ENCODE data around the gene ASTL. TPM values are rescaled to one million over a fixed set of nuclear protein-coding genes. Genes with fewer than 3 reads are reported as not detected.

The ASTL gene
- total and polyA plus RNA-seq, 9 of the 15 experiments (the other 6 are each of a cell fraction or from before 2014, with no cell fraction given): not detected

DNA sequence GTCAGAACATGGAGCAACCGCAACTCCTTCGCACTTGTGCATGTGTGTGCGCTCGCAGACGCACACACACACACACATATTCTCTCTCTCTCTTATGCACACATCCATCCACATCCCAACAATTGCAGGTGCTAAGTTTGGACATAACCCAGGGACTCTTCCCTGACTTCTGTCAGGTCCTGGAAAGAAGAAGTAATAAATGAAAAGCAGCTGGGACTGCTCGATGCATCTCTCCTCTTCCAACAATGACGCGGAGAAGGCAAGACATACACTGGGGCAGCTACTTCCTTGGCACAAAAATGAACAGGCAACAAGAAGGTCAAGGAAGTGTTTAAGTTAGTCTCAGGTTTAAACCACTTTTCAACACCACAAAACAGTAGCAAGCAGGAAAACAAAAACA lies 46.7 kb upstream of the ASTL start:
- ChIA-PET CTCF (ENCODE audit: low intra/inter-chr PET ratio) (no interaction called here), POLR2A (interaction anchor here (0.6 kb wide), 1 partner anchor 1067 kb away, joined by 3 read pairs; no protein-coding TSS in a partner anchor)
- Histone ChIP-seq H2AFZ (ENCODE audit: low read depth, low read length) (no peak overlapping the region), H3K9me3 (replicated peaks; ENCODE audit: control insufficient read depth, insufficient read depth, low read depth, low read length) (no peaks in the 10 kb centered on the region), H3K4me1 (replicated peaks in 1 of 2; ENCODE audit: control insufficient read depth in 2 of 2, insufficient read depth in 2 of 2, low read length in 2 of 2) (peaks cover 0 to 17% of the 10 kb centered on the region in 2 experiments; a peak in 2 of 5 replicates), H4K20me1 (replicated peaks; ENCODE audit: control insufficient read depth, insufficient read depth, low read length) (no peaks in the 10 kb centered on the region; the same call in 1 of the 2 replicates), H3K79me2 (ENCODE audit: control insufficient read depth, insufficient read depth, low read length) (no peaks in the 10 kb centered on the region), H3K4me2 (ENCODE audit: insufficient read depth, low read length) (no peak overlapping the region), H3K27ac (ENCODE audit: extremely low read depth, low read depth, low read length) (no peak overlapping the region), H3K4me3 (no peak overlapping the region), H3K9ac (ENCODE audit: insufficient read depth in 1 of 2, low read depth in 2 of 2, low read length in 2 of 2) (no peak overlapping the region), H3K27me3 (ENCODE audit: control insufficient read depth in 2 of 2, insufficient read depth in 2 of 2, low read length in 2 of 2) (no peaks in the 10 kb centered on the region), H3K9me1 (ENCODE audit: control insufficient read depth, insufficient read depth, low read length) (no peaks in the 10 kb centered on the region), H3K36me3 (ENCODE audit: control insufficient read depth, insufficient read depth, low read length) (peaks cover 50% of the 10 kb centered on the region)
- no peak for DNase-seq (ENCODE audit: extremely low read depth in 1 of 4, low spot score in 3 of 4)
- ATAC-seq: no peak
- TF ChIP-seq MAX (CRISPR knock-in tag; IDR thresholded peaks at IDR 0.05) (no peak), NCOA4 (IDR thresholded peaks at IDR 0.05; ENCODE audit: partially characterized antibody) (no peak), PHF20 (IDR thresholded peaks at IDR 0.05; ENCODE audit: partially characterized antibody) (no peak), HNRNPK (IDR thresholded peaks at IDR 0.05; ENCODE audit: low read depth, low read length, poor library complexity, severe bottlenecking) (no peak), GATAD2B (IDR thresholded peaks at IDR 0.05; ENCODE audit: borderline replicate concordance) (no peak), SMC3 (conservative IDR thresholded peaks at IDR 0.05; ENCODE audit: insufficient read depth, low read depth, low read length) (no peak), TEAD1 (CRISPR knock-in tag; IDR thresholded peaks at IDR 0.05) (no peak), HMGXB4 (CRISPR knock-in tag; IDR thresholded peaks at IDR 0.05) (no peak), PCBP2 (IDR thresholded peaks at IDR 0.05; ENCODE audit: low read depth, low read length, poor library complexity, severe bottlenecking) (no peak), ELF2 (CRISPR knock-in tag; IDR thresholded peaks at IDR 0.05) (no peak), KDM5B (IDR thresholded peaks at IDR 0.05; ENCODE audit: insufficient replicate concordance, low read depth, low read length) (no peak), TARDBP (IDR thresholded peaks at IDR 0.05) (no peak), BHLHE40 (IDR thresholded peaks at IDR 0.05; ENCODE audit: low read length) (no peak), KLF1 (tag; IDR thresholded peaks at IDR 0.05) (no peak), ZNF449 (CRISPR knock-in tag; IDR thresholded peaks at IDR 0.05) (no peak), FOSL1 (tag; conservative IDR thresholded peaks at IDR 0.05) (no peak)
- TF ChIP-seq, protein P1, sequence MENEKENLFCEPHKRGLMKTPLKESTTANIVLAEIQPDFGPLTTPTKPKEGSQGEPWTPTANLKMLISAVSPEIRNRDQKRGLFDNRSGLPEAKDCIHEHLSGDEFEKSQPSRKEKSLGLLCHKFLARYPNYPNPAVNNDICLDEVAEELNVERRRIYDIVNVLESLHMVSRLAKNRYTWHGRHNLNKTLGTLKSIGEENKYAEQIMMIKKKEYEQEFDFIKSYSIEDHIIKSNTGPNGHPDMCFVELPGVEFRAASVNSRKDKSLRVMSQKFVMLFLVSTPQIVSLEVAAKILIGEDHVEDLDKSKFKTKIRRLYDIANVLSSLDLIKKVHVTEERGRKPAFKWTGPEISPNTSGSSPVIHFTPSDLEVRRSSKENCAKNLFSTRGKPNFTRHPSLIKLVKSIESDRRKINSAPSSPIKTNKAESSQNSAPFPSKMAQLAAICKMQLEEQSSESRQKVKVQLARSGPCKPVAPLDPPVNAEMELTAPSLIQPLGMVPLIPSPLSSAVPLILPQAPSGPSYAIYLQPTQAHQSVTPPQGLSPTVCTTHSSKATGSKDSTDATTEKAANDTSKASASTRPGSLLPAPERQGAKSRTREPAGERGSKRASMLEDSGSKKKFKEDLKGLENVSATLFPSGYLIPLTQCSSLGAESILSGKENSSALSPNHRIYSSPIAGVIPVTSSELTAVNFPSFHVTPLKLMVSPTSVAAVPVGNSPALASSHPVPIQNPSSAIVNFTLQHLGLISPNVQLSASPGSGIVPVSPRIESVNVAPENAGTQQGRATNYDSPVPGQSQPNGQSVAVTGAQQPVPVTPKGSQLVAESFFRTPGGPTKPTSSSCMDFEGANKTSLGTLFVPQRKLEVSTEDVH (IDR thresholded peaks at IDR 0.05; ENCODE audit: low read depth, partially characterized antibody): no peak
- intact Hi-C loops (cut with micrococcal nuclease) (no loop called here), in situ Hi-C loops (cut with MboI) (no loop called here)
- 93% methylated on average over 8 of the region's 8 CpGs for WGBS (ENCODE audit: insufficient coverage, low coverage, missing lambda C conversion rate)
- FAIRE-seq: peak; percentile 15
- TSS peak; percentile 56 for BruUV-seq (replicated peaks)
